ENCODE measurements around the gene IGF2BP2. TPM values are rescaled to one million over a fixed set of nuclear protein-coding genes. Genes with fewer than 3 reads are reported as not detected.
"Not testable (repeated sequence)": the region's sequence is repeated elsewhere in the genome, so short reads cannot be mapped to it uniquely, and the experiment has no call there.

The IGF2BP2 gene
- total and polyA plus RNA-seq, 8 donors = 4.0 to 303 (median 29.0) TPM

DNA sequence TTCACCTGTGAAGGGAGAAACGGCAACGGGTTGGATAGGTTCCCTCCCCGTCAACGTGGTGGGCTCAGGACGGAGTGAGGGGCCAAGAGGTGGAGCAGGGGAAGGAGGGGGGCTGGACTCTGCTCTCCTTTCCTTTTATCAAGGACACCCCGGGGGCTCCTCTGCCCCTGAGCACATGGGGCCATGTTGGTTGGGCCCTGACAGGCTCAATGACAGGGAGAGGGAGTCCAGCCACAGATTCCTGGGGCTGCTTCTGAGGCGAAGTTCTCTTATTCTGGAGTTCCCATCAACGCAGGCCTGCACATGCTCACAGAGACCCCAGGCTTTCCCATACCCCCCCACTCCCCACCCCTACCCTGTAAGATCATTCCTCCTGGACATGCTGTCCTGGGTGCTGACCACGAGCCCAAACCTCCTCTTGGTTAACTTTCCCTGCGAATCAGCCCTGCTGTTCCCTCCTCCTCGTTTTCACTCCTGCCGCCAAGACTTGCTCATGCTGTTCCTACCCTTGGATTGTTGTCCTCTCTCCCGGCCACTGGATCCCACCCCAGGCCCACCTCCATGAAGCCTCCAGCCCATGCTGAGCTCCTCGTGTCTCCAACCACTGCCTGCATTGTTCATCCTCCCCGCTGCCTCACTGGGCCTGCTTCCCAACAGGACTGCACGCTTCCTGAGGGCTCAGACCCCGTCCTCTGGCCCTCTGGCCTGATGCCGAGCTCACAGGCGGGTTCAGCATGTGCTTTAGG, 177.5 kb downstream of the IGF2BP2 start:
- no peak for TF ChIP-seq POLR2AphosphoS5 (IDR thresholded peaks at IDR 0.05)
- TF ChIP-seq POLR2A (IDR thresholded peaks at IDR 0.05) = no peak
- TF ChIP-seq, protein P1, sequence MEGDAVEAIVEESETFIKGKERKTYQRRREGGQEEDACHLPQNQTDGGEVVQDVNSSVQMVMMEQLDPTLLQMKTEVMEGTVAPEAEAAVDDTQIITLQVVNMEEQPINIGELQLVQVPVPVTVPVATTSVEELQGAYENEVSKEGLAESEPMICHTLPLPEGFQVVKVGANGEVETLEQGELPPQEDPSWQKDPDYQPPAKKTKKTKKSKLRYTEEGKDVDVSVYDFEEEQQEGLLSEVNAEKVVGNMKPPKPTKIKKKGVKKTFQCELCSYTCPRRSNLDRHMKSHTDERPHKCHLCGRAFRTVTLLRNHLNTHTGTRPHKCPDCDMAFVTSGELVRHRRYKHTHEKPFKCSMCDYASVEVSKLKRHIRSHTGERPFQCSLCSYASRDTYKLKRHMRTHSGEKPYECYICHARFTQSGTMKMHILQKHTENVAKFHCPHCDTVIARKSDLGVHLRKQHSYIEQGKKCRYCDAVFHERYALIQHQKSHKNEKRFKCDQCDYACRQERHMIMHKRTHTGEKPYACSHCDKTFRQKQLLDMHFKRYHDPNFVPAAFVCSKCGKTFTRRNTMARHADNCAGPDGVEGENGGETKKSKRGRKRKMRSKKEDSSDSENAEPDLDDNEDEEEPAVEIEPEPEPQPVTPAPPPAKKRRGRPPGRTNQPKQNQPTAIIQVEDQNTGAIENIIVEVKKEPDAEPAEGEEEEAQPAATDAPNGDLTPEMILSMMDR (IDR thresholded peaks at IDR 0.05) = no peak
- no peak for TF ChIP-seq EP300 (IDR thresholded peaks at IDR 0.05)
- Histone ChIP-seq H3K4me3 (no peak overlapping the region), H3K4me1 (no peaks in the 10 kb centered on the region), H3K9me3 (no peaks in the 10 kb centered on the region), H3K27me3 (peaks cover 0 to 6% (median 0%) of the 10 kb centered on the region in 3 donors), H3K27ac (no peak overlapping the region), H3K36me3 (peaks cover 0 to 70% (median 20%) of the 10 kb centered on the region in 4 donors)
- intact Hi-C loops (cut with DNase I; ENCODE audit: low total_unique reads) = no loop called here
- 84 to 91% (median 87%) methylated on average over 18 to 19 of the region's 19 CpGs for WGBS, 5 donors
- no peak for DNase-seq

DNA sequence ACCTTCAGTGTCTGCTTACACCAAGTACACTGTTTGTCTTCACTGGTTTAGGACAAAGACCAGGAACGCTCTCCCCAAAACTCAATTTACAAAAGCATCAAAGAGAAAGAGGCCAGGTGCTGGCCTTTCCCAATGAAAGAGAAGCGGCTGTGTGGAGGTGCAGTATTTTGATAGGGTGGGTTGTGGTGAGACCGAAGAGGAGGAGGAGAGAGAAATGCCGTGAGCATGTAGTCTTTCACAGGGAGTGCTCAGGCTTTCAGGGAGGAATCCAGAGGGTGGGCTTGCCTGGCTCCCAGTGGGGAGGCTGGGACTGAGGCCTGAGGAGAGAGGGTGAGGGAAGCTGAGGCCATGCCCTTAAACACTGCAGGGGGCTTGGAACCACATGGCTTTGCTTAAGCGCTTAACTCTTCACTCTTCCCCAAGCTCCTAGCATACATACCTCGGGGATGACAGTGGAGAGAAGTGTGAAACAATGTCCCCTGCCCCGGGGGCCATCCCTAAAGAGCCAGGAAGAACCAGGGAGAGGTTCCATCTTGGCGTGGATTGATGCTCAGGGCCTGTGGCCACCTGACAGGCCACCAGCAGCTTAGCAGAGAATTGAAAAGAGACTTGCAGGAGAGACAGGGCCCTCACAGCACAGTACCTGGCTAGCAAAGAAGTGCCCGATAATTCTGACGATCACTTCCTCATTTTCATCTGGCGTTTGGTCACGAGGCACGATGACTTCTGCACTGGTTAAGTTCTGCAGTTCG, 178.3 kb downstream of the IGF2BP2 start:
- Histone ChIP-seq H3K4me3 (no peak overlapping the region), H3K4me1 (no peaks in the 10 kb centered on the region), H3K27ac (no peak overlapping the region), H3K27me3 (peaks cover 0 to 6% (median 0%) of the 10 kb centered on the region in 3 donors), H3K9me3 (no peaks in the 10 kb centered on the region), H3K36me3 (peaks cover 0 to 63% (median 17%) of the 10 kb centered on the region in 4 donors)
- intact Hi-C loops (cut with DNase I; ENCODE audit: low total_unique reads) = no loop called here
- DNase-seq = no peak
- no peak for TF ChIP-seq POLR2A (IDR thresholded peaks at IDR 0.05)
- TF ChIP-seq, protein P1 (IDR thresholded peaks at IDR 0.05) = no peak
- TF ChIP-seq EP300 (IDR thresholded peaks at IDR 0.05) = no peak
- TF ChIP-seq POLR2AphosphoS5 (IDR thresholded peaks at IDR 0.05) = no peak
- 70 to 84% (median 83%) methylated on average over 14 of the region's 14 CpGs for WGBS, 5 donors

DNA sequence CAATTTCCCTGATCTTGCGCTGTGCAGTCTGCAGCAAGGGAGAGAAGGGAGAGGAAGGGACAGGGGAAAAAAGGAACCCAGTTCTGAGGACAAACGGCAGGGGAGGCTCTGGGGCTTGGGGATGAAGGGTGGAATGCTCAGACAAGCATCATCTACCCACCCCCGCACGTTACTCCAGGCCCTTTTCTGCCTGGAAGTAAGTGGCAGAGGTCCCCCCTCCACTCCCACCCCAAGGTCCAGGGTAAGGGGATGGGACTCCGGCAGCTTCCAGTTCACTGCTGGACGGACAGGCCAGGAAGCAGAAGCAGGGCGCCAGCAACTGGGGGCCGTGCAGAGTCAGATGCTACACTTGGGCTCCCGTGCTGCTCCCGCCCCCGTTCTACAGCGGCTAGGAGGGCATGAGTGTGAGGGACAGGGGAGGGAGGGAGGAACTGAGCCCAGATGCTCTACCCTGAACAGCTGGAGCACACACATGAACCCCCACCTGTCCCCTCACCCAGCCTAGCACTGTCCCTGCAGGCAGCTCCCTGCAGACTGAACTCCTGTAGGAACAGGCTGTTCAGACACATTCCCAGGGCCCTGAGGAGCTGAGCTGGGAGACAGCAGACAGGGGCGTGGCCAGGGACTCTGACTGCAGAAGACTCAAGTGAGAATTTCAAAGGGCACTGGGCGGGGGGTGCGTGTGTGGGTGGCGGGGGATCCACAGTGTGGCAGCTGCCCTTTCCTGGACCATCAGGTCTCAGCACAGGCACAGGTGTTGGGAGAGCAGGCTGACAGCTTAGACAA, 179.1 kb downstream of the IGF2BP2 start:
- Histone ChIP-seq H3K36me3 (peaks cover 0 to 58% (median 17%) of the 10 kb centered on the region in 4 donors), H3K27ac (no peak overlapping the region), H3K4me1 (no peaks in the 10 kb centered on the region), H3K9me3 (no peaks in the 10 kb centered on the region), H3K4me3 (no peak overlapping the region), H3K27me3 (peaks cover 0 to 6% (median 0%) of the 10 kb centered on the region in 3 donors)
- TF ChIP-seq, protein P1 (IDR thresholded peaks at IDR 0.05) = no peak
- TF ChIP-seq POLR2AphosphoS5 (IDR thresholded peaks at IDR 0.05) (no peak), EP300 (IDR thresholded peaks at IDR 0.05) (no peak), POLR2A (IDR thresholded peaks at IDR 0.05) (no peak)
- 79 to 84% (median 82%) methylated on average over 16 of the region's 16 CpGs for WGBS, 5 donors
- intact Hi-C loops (cut with DNase I; ENCODE audit: low total_unique reads) = no loop called here
- DNase-seq = no peak

DNA sequence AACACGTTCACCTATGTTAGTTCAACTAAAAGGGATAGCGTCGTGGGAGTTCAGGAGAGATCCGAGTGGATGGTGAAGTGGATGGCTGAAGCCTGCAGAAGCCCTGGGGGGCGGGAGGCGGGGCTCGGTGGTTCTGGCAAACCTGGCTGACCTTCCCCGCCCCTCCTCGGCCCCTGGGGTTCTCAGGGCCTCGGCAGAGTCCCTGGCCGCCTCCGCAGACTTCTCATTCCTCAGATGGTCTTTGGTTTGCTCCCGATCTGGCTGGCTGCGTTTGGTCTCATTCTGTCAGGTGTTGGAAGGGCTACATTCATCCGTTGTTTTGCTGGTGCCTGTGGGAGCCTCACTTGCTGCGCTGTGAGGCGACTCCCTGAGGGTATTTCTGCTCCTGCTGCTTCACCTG, 179.7 kb downstream of the IGF2BP2 start:
- WGBS, 5 donors = 73 to 81% (median 75%) methylated on average over 17 of the region's 17 CpGs
- H3K4me1 ChIP-seq; H3K27me3 ChIP-seq; H3K27ac ChIP-seq; H3K9me3 ChIP-seq; H3K4me3 ChIP-seq; DNase-seq; intact Hi-C loops (cut with DNase I; ENCODE audit: low total_unique reads): not testable (repeated sequence)
- H3K36me3 ChIP-seq = peaks cover 0 to 57% (median 17%) of the 10 kb centered on the region in 4 donors
